GM11168 (cell line): ENCODE data around the gene HDAC11.
"Not testable (repeated sequence)": the region's sequence is repeated elsewhere in the genome, so short reads cannot be mapped to it uniquely, and the experiment has no call there.

ENCODE experiments used
- in situ Hi-C: fragments of 300-500 bp; cut with MboI; formaldehyde crosslinking; loops from one replicate; pipeline ENCODE4 v1.12.0; 2022; ENCODE audit warnings: low sequenced_read_pairs; ENCODE audit not compliant: unreplicated experiment

Gene HDAC11

GRCh38 chr3:13465236-13465873 is 14.8 kb upstream of the HDAC11 start:
- in situ Hi-C loops = no loop called here

- in situ Hi-C loops = no loop called here
Observed at GRCh38 chr3:13466781-13467180, 13.3 kb upstream of the HDAC11 start.

GRCh38 chr3:13470894-13471574 is 9.1 kb upstream of the HDAC11 start:
- in situ Hi-C loops = no loop called here

- in situ Hi-C loops = no loop called here
Observed at GRCh38 chr3:13472286-13472685, 7.8 kb upstream of the HDAC11 start.

GRCh38 chr3:13473020-13473419 is 7.1 kb upstream of the HDAC11 start:
- in situ Hi-C loops = no loop called here

- in situ Hi-C loops = no loop called here
Observed at GRCh38 chr3:13474021-13474420, 6.1 kb upstream of the HDAC11 start.

GRCh38 chr3:13474776-13475303 is 5.3 kb upstream of the HDAC11 start:
- in situ Hi-C loops = no loop called here

- in situ Hi-C loops = no loop called here
Observed at GRCh38 chr3:13475871-13476590, 4.1 kb upstream of the HDAC11 start.

GRCh38 chr3:13477943-13478342 is 2.2 kb upstream of the HDAC11 start:
- in situ Hi-C loops = no loop called here

- in situ Hi-C loops = no loop called here
Observed at GRCh38 chr3:13479332-13479581, 849 bp upstream of the HDAC11 start.

GRCh38 chr3:13480340-13481318 is 523 bp downstream of the HDAC11 start:
- in situ Hi-C loops = no loop called here

- in situ Hi-C loops = no loop called here
Observed at GRCh38 chr3:13482106-13482690, 2.1 kb downstream of the HDAC11 start.

- in situ Hi-C loops = no loop called here
Observed at GRCh38 chr3:13483286-13483685, 3.2 kb downstream of the HDAC11 start.

- in situ Hi-C loops = no loop called here
Observed at GRCh38 chr3:13483988-13484695, 4.0 kb downstream of the HDAC11 start.

- in situ Hi-C loops = no loop called here
Observed at GRCh38 chr3:13484851-13485590, 4.9 kb downstream of the HDAC11 start.

GRCh38 chr3:13485630-13486562 is 5.8 kb downstream of the HDAC11 start:
- in situ Hi-C loops = not testable (repeated sequence)

GRCh38 chr3:13487403-13487802 is 7.3 kb downstream of the HDAC11 start:
- in situ Hi-C loops = no loop called here
